Astrocyte of the cerebellum (primary cell): ENCODE results near the gene CPE.

Experiments used
- DNase-seq: peaks from one replicate; pipeline ENCODE4 v3.0.0-alpha.2; 2011; ENCODE audit warnings: low read depth
- H3K4me3 ChIP-seq: 2 replicates; pipeline ENCODE4 v1.5.1; 2011; ENCODE audit warnings: mild to moderate bottlenecking, low read depth, low read length, moderate library complexity
- CTCF ChIP-seq: IDR thresholded peaks from 2 replicates; pipeline ENCODE4 v1.5.1; 2012; ENCODE audit warnings: low read length, low read depth, moderate library complexity, mild to moderate bottlenecking; ENCODE audit errors: missing control alignments
- in situ Hi-C: cut with HindIII; loops from 2 replicates; pipeline ENCODE4 v1.10.0; 2017; ENCODE audit warnings: low sequenced_read_pairs

The CPE gene

GRCh38 chr4:165522050-165522449 is 143.2 kb downstream of the CPE start:
- TF ChIP-seq CTCF = no peak
- in situ Hi-C loops = no loop called here
- DNase-seq = no peak
- H3K4me3 ChIP-seq = no peak overlapping the region

DNA sequence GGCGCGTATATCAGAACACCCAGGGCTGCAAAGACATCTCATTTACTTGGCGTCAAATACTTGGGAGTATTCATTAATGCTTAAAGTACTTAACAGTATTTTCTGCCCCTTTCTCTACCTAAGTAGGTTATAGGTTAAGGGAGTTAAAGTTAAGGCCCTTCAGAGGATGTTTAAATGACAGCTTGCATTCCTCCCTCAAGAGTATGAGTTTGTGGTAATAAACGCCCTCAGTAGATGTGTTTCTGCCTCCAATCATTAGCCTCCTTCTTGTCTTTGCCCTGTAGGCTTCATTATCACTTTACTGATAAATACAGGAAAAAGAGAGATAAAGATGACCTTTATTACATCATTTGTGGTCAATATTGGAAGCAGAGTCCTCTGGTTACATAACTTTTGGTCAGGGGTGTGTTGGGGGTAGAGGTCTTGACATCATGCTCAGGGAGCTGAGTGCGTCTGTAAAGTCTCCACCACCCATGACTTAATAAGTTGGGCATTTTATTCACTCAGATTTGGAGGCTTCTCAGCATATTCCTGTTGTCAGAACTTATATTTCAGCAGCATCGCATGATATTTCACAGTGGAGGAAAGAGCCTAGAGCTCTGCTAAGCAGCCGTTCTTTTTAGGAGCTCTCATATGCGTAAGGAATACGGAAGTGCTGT is 145.9 kb downstream of the CPE start:
- DNase-seq = no peak
- no peak overlapping the region for H3K4me3 ChIP-seq
- in situ Hi-C loops = no loop called here
- no peak for TF ChIP-seq CTCF

GRCh38 chr4:165532976-165533375 is 154.2 kb downstream of the CPE start:
- no peak for TF ChIP-seq CTCF
- in situ Hi-C loops = no loop called here
- DNase-seq = no peak
- H3K4me3 ChIP-seq = no peak overlapping the region

GRCh38 chr4:165537028-165537648 is 158.3 kb downstream of the CPE start:
- no peak overlapping the region for H3K4me3 ChIP-seq
- peak; percentile 49 for DNase-seq
- in situ Hi-C loops = no loop called here
- peak; percentile 47 for TF ChIP-seq CTCF

GRCh38 chr4:165539801-165540200 is 161.0 kb downstream of the CPE start:
- no peak overlapping the region for H3K4me3 ChIP-seq
- DNase-seq = no peak
- in situ Hi-C loops = no loop called here
- TF ChIP-seq CTCF = no peak

DNA sequence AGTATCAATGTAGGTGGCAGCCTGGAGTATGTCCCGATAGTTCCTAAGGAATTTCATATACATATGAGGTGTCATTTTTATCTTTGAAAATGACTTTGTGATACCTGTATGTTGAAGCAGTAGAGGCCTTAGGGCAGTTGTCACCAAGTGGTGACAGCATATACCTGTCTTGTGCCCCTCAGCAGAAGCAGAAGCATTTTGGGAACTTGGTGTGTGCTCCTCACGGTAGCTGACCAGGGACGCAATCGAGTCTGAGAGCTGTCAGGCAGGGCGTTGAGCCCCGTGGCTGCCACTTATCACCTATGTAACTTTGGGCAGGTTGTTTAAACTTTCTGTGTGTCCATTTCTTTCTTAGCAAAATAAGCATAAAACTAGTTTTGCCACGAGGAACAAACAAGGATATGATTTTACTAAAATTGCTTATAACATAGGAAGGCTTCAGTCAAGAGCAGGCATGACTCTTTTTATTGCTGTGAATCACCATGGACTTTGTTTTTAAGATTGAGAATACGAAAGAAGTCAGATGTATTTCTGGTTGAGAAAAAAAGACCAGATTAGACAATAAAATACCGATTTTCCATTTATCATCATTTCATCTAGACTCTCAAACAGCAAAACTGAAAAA is 161.5 kb downstream of the CPE start:
- in situ Hi-C loops = no loop called here
- H3K4me3 ChIP-seq = no peak overlapping the region
- no peak for TF ChIP-seq CTCF
- DNase-seq = no peak
